PFSK-1 (cell line): ENCODE measurements around the gene RALGPS1.

Experiments
- REST ChIP-seq, 2 experiments: IDR thresholded peaks; 2 replicates each; pipeline versions ENCODE4 v1.6.1 to v1.8.0; 2011 to 2012; ENCODE audit warnings: low read depth in 2 of 2, low read length in 2 of 2, control low read depth in 1 of 2, inconsistent platforms in 1 of 2, mild to moderate bottlenecking in 1 of 2, moderate library complexity in 1 of 2; ENCODE audit not compliant: insufficient read depth in 1 of 2
- TAF1 ChIP-seq: IDR thresholded peaks from 2 replicates; pipeline ENCODE4 v1.6.1; 2012; ENCODE audit warnings: low read length, control low read depth, borderline replicate concordance; ENCODE audit not compliant: insufficient read depth

GRCh38 chr9:127140842-127141675 is 226.5 kb downstream of the RALGPS1 start:
- TF ChIP-seq TAF1: no peak
- no peak for TF ChIP-seq REST (IDR thresholded peaks at IDR 0.05; ENCODE audit: insufficient read depth in 1 of 2, low read depth in 2 of 2, low read length in 2 of 2)
